Measurements from ENCODE around the gene CIB4. TPM values are rescaled to one million over a fixed set of nuclear protein-coding genes. Genes with fewer than 3 reads are reported as not detected.
A peak's percentile ranks its signal among the peaks of the same experiment; 100 is the strongest.

CIB4 gene
- total RNA-seq, 1 donor from 2014 or later: not detected

GRCh38 chr2:26559044-26559405 is 82.1 kb downstream of the CIB4 start:
- DNase-seq (ENCODE audit: low read depth) (no peak), FAIRE-seq (no peak)
- H3K36me3 ChIP-seq (ENCODE audit: control insufficient read depth, insufficient read depth, low read length): no peaks in the 10 kb centered on the region
- H3K27me3 ChIP-seq (ENCODE audit: control insufficient read depth, insufficient read depth, low read length): peaks cover 39% of the 10 kb centered on the region
- no peak overlapping the region for H3K4me3 ChIP-seq (ENCODE audit: low read depth, low read length)
- TF ChIP-seq CTCF (IDR thresholded peaks at IDR 0.05; ENCODE audit: insufficient read depth, low read length, severe bottlenecking): no peak

GRCh38 chr2:26558271-26559043 is 82.7 kb downstream of the CIB4 start:
- Histone ChIP-seq H3K36me3 (ENCODE audit: control insufficient read depth, insufficient read depth, low read length) (no peaks in the 10 kb centered on the region), H3K27me3 (ENCODE audit: control insufficient read depth, insufficient read depth, low read length) (peaks cover 34% of the 10 kb centered on the region), H3K4me3 (ENCODE audit: low read depth, low read length) (no peak overlapping the region)
- no peak for DNase-seq (ENCODE audit: low read depth)
- no peak for TF ChIP-seq CTCF (IDR thresholded peaks at IDR 0.05; ENCODE audit: insufficient read depth, low read length, severe bottlenecking)
- FAIRE-seq: no peak

GRCh38 chr2:26557244-26557925 is 83.8 kb downstream of the CIB4 start:
- H3K27me3 ChIP-seq (ENCODE audit: control insufficient read depth, insufficient read depth, low read length): peaks cover 29% of the 10 kb centered on the region

GRCh38 chr2:26556309-26557243 is 84.6 kb downstream of the CIB4 start:
- Histone ChIP-seq H3K4me3 (ENCODE audit: low read depth, low read length) (no peak overlapping the region), H3K36me3 (ENCODE audit: control insufficient read depth, insufficient read depth, low read length) (no peaks in the 10 kb centered on the region), H3K27me3 (ENCODE audit: control insufficient read depth, insufficient read depth, low read length) (peaks cover 24% of the 10 kb centered on the region)
- DNase-seq (ENCODE audit: low read depth): no peak
- TF ChIP-seq CTCF (IDR thresholded peaks at IDR 0.05; ENCODE audit: insufficient read depth, low read length, severe bottlenecking): no peak
- peak; percentile 68 for FAIRE-seq

More at GRCh38 chr2:26557244-26557925, 83.8 kb downstream of the CIB4 start:
- H3K4me3 ChIP-seq (ENCODE audit: low read depth, low read length): no peak overlapping the region
- DNase-seq (ENCODE audit: low read depth): no peak
- H3K36me3 ChIP-seq (ENCODE audit: control insufficient read depth, insufficient read depth, low read length): no peaks in the 10 kb centered on the region
- FAIRE-seq: no peak
- no peak for TF ChIP-seq CTCF (IDR thresholded peaks at IDR 0.05; ENCODE audit: insufficient read depth, low read length, severe bottlenecking)

- no peak for FAIRE-seq
Measured at GRCh38 chr2:26555246-26556133, 85.7 kb downstream of the CIB4 start.

More at GRCh38 chr2:26555246-26556133, 85.7 kb downstream of the CIB4 start:
- Histone ChIP-seq H3K36me3 (ENCODE audit: control insufficient read depth, insufficient read depth, low read length) (no peaks in the 10 kb centered on the region), H3K4me3 (ENCODE audit: low read depth, low read length) (no peak overlapping the region), H3K27me3 (ENCODE audit: control insufficient read depth, insufficient read depth, low read length) (peaks cover 21% of the 10 kb centered on the region)
- DNase-seq (ENCODE audit: low read depth): no peak
- TF ChIP-seq CTCF (IDR thresholded peaks at IDR 0.05; ENCODE audit: insufficient read depth, low read length, severe bottlenecking): no peak

All from bronchial epithelial cell (primary cell).